ENCODE measurements around the gene RSPO4.
"Not testable (repeated sequence)": the region's sequence is repeated elsewhere in the genome, so short reads cannot be mapped to it uniquely, and the experiment has no call there.

The RSPO4 gene

DNA sequence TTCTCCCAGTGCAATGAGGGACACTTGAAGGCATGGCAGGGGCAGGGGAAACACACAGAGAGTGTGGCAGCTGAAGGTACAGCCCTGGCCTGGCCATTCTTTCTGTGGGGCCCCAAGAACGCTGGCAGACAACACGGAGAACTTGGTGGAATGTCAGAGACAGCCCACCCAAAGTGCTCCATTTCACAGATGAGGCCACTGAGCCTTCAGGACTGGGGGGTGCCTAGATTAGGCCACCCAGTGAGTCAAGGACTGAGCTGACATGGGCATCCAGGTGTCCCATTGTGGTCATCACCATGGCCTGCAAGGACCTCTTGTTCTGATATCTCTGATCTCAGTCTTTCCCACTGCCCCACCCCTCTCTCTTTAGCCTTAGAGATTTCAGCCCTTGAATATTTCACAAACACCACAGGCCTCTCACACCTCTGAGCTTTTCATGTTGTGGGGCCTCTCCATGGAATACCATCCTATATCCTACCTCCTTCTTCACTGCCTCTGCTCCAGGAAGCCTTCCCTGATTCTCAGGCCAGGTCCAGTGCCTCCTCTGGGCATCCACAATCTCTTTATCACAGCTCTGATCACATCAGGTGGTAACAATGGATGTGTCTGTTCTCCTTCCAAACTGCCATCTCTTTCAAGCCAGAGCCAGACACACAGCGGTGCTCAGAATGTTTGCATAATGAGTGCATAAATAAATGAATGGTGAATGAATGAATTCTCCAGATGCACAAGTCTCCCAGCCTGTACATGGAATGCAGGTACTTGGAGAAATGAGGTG is 2.0 kb upstream of the RSPO4 start:
- DNase-seq: no peak

DNA sequence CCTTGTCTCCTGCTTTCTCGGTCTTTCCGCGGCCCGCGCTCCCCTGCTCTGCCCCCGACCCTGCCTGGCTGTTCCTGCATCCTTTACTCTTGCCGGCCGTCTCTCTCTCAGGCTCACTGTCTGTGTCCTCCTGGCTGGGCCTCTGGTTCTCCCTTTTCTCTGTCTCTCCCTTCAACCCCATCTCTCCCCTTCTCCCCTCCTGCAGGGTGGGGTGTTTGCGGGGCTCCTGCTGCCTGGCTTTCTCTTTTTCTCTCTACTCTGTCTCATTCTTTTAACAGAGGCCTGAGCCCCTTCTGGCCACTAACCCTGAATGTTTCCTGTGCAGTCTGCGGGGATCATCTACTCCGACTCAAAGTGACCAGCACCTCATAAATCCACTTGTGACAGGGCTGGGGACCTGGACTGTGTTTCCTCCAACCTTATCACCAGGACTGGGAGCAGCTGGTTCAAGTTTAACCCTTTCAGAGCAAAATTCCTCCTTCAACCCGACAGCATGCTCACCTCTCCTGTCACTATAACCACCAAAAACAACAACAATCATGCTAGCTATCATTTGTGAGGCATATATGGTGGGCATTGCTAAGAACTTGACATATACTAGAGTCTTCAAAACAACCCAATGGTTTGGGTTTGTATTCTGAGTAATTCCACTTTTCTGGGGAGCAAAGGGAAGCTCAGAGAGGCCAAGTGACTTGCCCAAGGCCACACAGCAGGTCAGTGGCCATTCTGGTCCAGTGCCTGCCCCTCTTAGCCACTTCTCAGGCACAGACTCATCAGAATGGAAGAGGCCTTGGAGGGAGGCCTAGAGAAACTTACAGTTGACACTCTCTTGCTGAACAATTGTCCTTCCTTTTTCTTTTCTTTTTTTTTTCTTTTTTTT is 811 bp upstream of the RSPO4 start:
- no peak for DNase-seq

DNA sequence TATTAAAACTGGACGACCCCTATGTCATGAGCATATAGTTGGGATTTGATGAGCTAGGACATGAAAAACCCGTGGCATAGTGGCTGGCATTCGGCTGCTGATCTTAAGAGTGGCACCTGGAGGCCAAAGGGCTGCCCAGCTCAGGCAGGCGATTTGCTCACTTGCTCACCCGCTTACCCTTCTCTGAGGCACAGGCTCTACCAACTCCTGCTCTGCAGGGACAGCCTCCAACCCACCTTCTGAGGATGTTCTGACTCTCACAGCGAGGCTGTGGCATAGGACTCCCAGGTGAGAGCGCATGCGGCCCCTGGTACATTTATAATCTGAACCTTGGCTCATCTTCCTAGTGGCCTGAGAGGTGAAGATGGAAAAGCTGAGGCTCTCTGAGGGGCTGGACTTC is 995 bp downstream of the RSPO4 start:
- DNase-seq: no peak

- DNase-seq: no peak
Measured at GRCh38 chr20:998231-998830, 3.8 kb downstream of the RSPO4 start.

GRCh38 chr20:997486-997885 is 4.6 kb downstream of the RSPO4 start:
- DNase-seq: no peak

- no peak for DNase-seq
Measured at GRCh38 chr20:997016-997415, 5.1 kb downstream of the RSPO4 start.

- DNase-seq: no peak
Measured at GRCh38 chr20:995170-995569, 6.9 kb downstream of the RSPO4 start.

- DNase-seq: no peak
Measured at GRCh38 chr20:992801-993535, 9.1 kb downstream of the RSPO4 start.

DNA sequence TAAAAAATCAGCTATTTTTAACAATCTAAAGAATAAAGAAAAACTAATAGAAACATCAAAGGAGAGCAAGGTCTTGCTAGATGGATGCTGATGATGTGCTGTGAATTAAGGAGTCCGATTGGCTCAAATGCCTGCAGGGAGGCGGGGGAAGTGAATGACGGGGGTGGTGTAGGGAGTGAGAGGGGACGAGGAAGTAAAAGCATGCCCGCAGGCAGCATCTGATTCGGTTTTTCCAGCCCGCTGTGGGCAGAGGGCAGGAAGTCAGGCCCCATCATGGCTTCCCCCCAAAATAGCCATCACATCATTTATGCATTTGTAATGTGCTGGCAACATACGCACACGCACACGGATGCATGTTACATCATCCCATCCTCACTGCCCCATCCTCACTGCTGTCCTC is 10.3 kb downstream of the RSPO4 start:
- no peak for DNase-seq

DNA sequence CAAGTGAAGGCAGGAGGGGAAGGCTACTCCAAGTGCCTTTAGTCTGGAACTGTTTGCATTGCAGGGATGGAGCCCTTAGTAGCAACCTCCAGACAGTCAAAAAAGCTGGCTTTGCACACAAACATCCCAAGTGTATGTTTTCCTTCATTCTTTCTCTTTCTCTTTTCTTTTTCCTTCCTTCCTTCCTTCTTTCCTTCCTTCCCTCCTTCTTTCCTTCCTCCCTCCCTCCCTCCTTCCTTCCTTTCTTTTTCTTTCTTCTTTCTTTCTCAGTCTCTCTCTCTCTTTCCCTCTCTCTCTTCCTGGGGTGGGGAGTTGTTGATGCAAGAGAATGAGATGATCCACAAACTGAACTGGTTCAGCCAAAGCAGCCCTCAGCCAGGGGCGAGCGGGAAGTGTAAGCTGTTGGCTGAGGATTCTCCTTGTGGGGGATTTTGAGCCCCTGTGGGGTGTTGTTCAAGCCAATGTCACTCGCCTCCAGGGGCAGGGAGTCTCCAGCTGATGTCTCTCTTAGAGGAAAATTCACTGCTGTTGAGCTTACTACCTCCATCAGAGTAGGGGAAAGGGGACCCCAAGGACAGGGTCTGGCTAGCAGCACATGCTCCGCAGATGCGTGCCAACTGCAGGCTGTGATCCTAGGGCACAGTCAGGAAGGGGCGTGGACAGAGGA is 11.7 kb downstream of the RSPO4 start:
- DNase-seq: no peak

- DNase-seq: no peak
Measured at GRCh38 chr20:988272-988671, 13.8 kb downstream of the RSPO4 start.

DNA sequence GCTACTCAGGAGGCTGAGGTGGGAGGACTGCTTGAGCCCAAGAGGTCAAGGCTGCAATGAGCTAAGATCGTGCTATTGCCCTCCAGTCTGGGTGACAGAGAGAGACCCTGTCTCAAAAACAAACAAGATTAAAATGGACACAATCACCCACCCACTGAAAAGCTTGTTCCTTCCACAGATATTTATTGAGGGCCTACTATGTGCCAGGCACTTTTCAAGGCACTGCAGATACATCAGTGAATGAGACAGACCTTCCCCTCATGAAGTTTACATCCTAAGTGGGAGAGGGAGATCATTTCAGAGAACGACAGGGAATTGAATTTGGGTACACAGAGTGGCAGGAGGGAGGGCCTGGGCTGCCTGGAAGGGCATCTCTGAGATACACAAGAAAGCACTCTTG is 14.4 kb downstream of the RSPO4 start:
- no peak for DNase-seq

GRCh38 chr20:986733-987355 is 15.3 kb downstream of the RSPO4 start:
- no peak for DNase-seq

- not testable (repeated sequence) for DNase-seq
Measured at GRCh38 chr20:984994-985393, 17.1 kb downstream of the RSPO4 start.

GRCh38 chr20:982754-983153 is 19.4 kb downstream of the RSPO4 start:
- no peak for DNase-seq

GRCh38 chr20:977021-977420 is 25.1 kb downstream of the RSPO4 start:
- DNase-seq: no peak

DNA sequence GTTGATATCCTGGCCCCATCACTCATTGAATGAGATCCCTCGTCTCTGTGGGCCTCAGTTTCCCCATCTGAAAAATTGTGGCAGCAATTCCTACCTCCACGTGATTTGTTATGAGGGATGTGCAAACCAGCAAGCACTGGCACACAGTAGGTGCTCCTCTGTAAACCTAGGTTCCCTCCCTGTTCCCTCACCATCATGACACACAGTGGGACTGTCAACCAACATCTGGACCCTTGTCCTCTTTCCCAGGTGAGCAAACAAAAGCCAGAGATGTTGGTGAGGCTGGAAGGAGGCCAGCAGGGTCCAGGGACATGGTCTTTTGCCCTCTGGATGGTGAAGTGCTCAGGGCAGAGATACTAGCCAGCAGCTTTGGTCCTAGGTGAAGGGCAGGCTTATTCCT is 26.1 kb downstream of the RSPO4 start:
- no peak for DNase-seq

- peak; percentile 19 to 20 for DNase-seq
Measured at GRCh38 chr20:973785-974194, 28.3 kb downstream of the RSPO4 start.

DNA sequence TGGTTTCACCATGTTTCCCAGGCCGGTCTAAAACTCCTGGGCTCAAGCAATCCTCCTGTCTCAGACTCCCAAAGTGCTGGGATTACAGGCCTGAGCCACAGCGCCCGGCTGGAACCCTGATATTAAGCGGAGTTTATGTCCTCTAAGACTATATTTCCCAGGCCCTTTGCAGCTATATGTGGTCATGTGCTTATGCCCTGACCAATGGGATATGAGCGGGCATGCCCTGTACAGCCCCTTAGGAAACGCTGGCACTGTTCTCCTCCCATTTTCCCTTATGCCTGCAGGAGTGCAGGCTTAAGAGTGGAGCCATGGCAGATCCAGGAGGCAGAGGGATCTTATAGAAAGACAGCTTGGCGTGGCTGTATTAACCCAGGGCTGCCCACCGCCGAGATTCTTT is 29.9 kb downstream of the RSPO4 start:
- no peak for DNase-seq

- DNase-seq: no peak
Measured at GRCh38 chr20:971346-971745, 30.8 kb downstream of the RSPO4 start.

GRCh38 chr20:969868-970267 is 32.2 kb downstream of the RSPO4 start:
- DNase-seq: no peak

Data from stimulated activated CD4-positive, alpha-beta T cell treated with anti-CD3 and anti-CD28 coated beads, Interleukin-2, amount 100 ng/mL, for 24 hours (primary cell).